Activated T-cell treated with anti-CD3 and anti-CD28 coated beads, Interleukin-2, amount 50 U/mL, for 1 hour (primary cell): ENCODE results near the gene UNC93B1.
"Not testable (repeated sequence)": the region's sequence is repeated elsewhere in the genome, so short reads cannot be mapped to it uniquely, and the experiment has no call there.

ENCODE experiments used
- DNase-seq: peaks from one replicate; pipeline ENCODE4 v3.0.0-alpha.2; 2020

The UNC93B1 gene

GRCh38 chr11:67985302-67985701, 18.6 kb downstream of the UNC93B1 start:
- not testable (repeated sequence) for DNase-seq

GRCh38 chr11:67983951-67984350, 19.9 kb downstream of the UNC93B1 start:
- DNase-seq: no peak

GRCh38 chr11:67982255-67982857, 21.5 kb downstream of the UNC93B1 start:
- not testable (repeated sequence) for DNase-seq

- not testable (repeated sequence) for DNase-seq
Observed at GRCh38 chr11:67981226-67981625, 22.7 kb downstream of the UNC93B1 start.

GRCh38 chr11:67978766-67979418, 25.0 kb downstream of the UNC93B1 start:
- not testable (repeated sequence) for DNase-seq

- not testable (repeated sequence) for DNase-seq
Observed at GRCh38 chr11:67974746-67975145, 29.2 kb downstream of the UNC93B1 start.

GRCh38 chr11:67965830-67966348, 38.0 kb downstream of the UNC93B1 start:
- not testable (repeated sequence) for DNase-seq

- not testable (repeated sequence) for DNase-seq
Observed at GRCh38 chr11:67964746-67965145, 39.2 kb downstream of the UNC93B1 start.

- DNase-seq: not testable (repeated sequence)
Observed at GRCh38 chr11:67963879-67964278, 40.0 kb downstream of the UNC93B1 start.

GRCh38 chr11:67963217-67963616, 40.7 kb downstream of the UNC93B1 start:
- DNase-seq: not testable (repeated sequence)

- not testable (repeated sequence) for DNase-seq
Observed at GRCh38 chr11:67956236-67956635, 47.7 kb downstream of the UNC93B1 start.

- peak; percentile 87 for DNase-seq
Observed at GRCh38 chr11:67955461-67956007, 48.4 kb downstream of the UNC93B1 start.

- DNase-seq: not testable (repeated sequence)
Observed at GRCh38 chr11:67954971-67955370, 48.9 kb downstream of the UNC93B1 start.

- not testable (repeated sequence) for DNase-seq
Observed at GRCh38 chr11:67954251-67954650, 49.6 kb downstream of the UNC93B1 start.

GRCh38 chr11:67950705-67951104, 53.2 kb downstream of the UNC93B1 start:
- DNase-seq: not testable (repeated sequence)

GRCh38 chr11:67947785-67948184, 56.1 kb downstream of the UNC93B1 start:
- not testable (repeated sequence) for DNase-seq

- not testable (repeated sequence) for DNase-seq
Observed at GRCh38 chr11:67946403-67946802, 57.5 kb downstream of the UNC93B1 start.

GRCh38 chr11:67943406-67943805, 60.5 kb downstream of the UNC93B1 start:
- DNase-seq: not testable (repeated sequence)
